NCI-H2081 treated with DMSO at 0.1 percent for 48 hours (cell line): ENCODE measurements around the gene SMYD3.

Experiments
- DNase-seq: peaks from one replicate; lab custom pipeline; 2025; lab: John Stamatoyannopoulos, UW

SMYD3 gene

GRCh38 chr1:245870698-245871097 lies 636.4 kb downstream of the SMYD3 start:
- DNase-seq: no peak

GRCh38 chr1:245869847-245870246 lies 637.2 kb downstream of the SMYD3 start:
- DNase-seq: no peak

GRCh38 chr1:245867738-245868137 lies 639.3 kb downstream of the SMYD3 start:
- no peak for DNase-seq

- DNase-seq: no peak
Measured at GRCh38 chr1:245864872-245865271, 642.2 kb downstream of the SMYD3 start.

- DNase-seq: no peak
Measured at GRCh38 chr1:245863566-245864184, 643.4 kb downstream of the SMYD3 start.

GRCh38 chr1:245862812-245863540 lies 644.1 kb downstream of the SMYD3 start:
- no peak for DNase-seq

GRCh38 chr1:245860657-245861544 lies 646.2 kb downstream of the SMYD3 start:
- no peak for DNase-seq

- DNase-seq: no peak
Measured at GRCh38 chr1:245859493-245860114, 647.5 kb downstream of the SMYD3 start.

GRCh38 chr1:245858722-245859492 lies 648.2 kb downstream of the SMYD3 start:
- no peak for DNase-seq

- no peak for DNase-seq
Measured at GRCh38 chr1:245858022-245858721, 648.9 kb downstream of the SMYD3 start.

GRCh38 chr1:245856944-245857531 lies 650.0 kb downstream of the SMYD3 start:
- DNase-seq: no peak

- DNase-seq: no peak
Measured at GRCh38 chr1:245855846-245856730, 651.0 kb downstream of the SMYD3 start.

- no peak for DNase-seq
Measured at GRCh38 chr1:245853291-245853690, 653.8 kb downstream of the SMYD3 start.

GRCh38 chr1:245843101-245843500 lies 664.0 kb downstream of the SMYD3 start:
- DNase-seq: no peak

- DNase-seq: no peak
Measured at GRCh38 chr1:245842106-245842505, 665.0 kb downstream of the SMYD3 start.

GRCh38 chr1:245840971-245841370 lies 666.1 kb downstream of the SMYD3 start:
- no peak for DNase-seq

- DNase-seq: no peak
Measured at GRCh38 chr1:245837718-245838117, 669.4 kb downstream of the SMYD3 start.

GRCh38 chr1:245835386-245835785 lies 671.7 kb downstream of the SMYD3 start:
- DNase-seq: no peak

- no peak for DNase-seq
Measured at GRCh38 chr1:245834002-245834401, 673.1 kb downstream of the SMYD3 start.
